ENCODE results near the gene ACSL1.
"Not testable (repeated sequence)": the region's sequence is repeated elsewhere in the genome, so short reads cannot be mapped to it uniquely, and the experiment has no call there.

The ACSL1 gene

DNA sequence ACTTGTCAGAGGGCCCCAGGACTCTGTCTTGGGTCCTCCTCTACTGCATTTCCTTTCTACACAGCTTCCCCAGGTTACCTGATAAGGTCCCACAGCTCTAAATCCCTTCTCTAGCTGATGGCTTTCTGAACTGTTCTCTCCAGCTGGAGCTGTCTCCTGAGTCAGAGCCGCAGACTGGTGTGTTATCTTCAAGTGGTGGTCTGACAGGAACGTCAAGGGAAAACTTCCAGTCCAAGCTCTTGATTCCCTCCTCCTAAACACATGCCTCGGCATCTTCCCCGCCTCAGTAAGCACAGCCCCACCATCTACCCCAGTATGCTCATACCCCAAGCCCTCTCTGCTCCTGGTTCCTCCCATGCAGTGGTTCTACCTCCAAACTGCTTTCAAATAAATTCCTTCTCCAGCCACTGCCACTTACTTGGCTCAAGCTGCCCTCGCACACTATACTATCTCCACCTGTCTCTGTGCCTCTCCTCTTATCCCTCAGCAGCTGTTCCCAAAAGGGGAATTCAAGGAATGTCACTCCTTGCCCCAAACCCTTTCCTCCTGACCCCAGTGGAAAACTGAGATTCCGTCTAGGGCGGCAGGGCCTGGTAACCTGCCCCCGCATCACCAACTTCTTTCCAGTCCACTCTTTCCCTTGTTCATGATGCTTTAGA lies 74.7 kb downstream of the ACSL1 start:
- DNase-seq = no peak

DNA sequence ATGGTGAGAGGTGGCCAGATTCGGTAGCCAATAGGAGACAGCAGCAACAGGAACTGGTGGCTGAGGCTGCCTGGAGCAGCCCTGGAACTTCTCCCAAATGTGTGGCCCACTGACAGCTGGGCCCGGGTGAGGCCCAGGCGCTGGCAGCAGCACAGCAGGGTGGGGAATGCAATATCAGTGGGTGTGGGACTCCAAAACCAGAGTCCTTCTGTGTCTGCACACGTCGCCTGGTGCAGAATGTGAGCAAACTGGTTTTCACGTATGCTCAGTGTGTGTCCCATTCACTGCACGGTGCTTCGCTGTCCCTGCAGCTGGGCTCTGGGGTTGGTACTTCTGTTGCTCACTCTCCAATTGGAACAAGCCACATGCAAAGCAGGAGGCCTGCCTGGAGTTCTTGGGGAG lies 77.5 kb downstream of the ACSL1 start:
- no peak for DNase-seq

DNA sequence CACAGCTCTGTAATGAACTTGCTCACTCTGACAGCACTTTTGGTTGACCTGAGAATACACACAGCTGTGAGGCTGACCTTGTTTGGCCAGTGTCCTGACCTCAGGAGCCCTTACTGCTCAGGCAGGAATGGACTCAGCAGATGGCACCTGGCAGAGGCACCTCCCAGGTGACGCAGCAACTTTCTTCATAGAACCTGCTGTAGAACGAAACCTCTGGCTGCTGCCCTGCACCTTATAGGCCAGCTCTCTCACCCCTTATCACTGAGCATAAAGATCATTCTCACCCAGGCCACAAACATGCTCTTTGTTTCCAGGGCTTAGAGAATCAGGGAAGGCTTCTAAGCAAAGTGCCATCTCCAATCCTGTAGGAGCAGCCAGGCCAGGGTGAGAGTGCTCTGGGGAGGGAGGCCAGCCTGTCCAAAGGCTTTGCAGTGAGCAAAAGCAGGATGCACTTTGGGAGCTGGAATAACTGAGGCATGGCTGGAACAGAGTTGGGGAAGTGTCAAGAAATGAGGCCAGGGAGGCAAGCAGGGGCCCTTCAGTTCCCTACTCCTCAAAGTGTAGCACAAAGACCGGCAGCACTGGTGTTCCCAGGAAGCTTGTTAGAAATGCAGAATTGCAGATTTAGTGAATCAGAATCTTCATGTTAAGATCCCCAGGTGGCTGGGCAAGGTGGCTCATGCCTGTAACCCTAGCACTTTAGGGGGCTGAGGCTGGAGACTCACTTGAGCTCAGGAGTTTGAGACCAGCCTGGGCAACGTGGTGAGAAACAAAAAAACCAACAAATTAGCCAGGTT lies 78.5 kb downstream of the ACSL1 start:
- no peak for DNase-seq

DNA sequence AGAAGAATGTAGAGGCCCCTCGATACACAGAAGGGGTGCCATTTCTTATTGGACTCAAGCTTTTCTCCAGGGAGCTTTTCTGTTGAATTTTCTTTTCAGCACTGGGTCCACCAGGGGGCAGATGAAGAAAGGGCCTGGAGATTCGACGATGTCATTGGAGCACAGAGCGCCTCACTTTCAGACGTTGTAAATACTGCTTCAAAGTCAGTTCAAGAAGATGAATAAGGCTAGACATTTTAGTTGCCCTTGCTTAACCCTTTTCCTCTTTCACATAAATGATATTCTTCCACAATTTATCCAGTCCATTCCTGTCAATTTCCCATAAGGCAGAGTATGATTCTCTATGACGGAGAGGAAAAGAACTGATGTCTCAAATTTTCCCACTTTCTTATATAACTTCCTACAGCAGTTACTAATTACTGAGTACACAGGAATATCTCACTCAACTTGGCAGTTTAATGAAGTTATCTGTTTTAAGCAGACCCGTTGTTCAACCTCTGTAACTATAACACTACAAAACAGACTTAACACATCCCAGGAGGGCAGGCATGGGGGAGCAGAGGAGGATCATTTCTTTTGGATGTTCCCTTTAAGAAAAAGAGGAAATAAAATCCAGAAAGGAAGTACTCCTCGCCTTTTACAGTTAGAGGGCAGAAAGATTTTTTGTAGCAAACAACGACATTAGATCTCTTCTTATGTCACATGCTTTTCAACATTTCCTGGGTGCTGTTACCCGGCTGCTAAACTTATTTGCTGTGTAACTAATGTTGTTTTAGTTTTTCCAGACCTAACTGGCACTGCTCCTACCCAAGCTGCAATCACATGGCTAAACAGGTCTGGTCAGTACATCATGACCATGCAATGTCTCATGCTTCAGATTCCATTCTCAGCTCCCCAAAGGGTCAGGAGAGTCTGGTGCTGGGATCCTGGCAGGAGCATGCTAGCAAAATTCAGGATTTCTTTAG lies 79.7 kb downstream of the ACSL1 start:
- DNase-seq = peak; percentile 31 to 81 (median 55)

DNA sequence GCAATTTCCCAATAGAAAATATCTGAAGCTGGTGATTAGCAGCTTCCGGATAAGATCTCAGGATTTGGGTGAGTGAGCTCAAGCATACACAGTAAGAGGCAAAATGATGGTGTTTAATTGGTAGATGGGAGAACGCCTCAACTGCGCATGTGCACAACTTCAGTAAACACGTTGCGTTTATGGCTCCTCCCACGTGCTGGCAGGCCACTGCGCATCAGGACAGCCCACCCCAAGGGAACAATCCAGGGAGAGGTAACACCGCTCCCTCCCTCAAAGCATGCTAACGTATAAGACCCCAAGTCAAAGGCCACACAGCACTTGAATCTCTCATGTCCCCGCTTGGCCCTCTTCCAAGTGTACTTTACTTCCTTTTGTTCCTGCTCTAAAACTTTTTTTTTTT lies 81.5 kb downstream of the ACSL1 start:
- peak in 1 of 3 experiments; percentile 56 for DNase-seq

DNA sequence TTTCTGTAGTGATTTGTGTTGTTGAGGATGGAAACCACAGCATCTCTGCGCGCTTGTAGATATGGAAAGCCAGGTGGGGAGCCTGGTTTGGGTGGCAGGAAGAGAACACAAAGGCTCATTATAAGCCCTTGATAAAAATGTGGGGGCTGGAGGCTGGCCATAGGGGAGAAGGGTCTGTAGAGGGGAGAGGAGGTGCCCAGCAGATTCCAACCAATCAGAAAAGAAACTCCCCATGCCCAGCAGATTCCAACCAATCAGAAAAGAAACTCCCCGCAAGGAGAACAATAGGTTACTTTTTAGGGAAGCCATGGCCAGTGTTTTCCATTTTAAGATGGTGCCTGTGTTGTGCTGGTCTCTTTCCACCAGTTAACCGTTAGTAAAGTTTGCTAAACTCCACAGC lies 82.1 kb downstream of the ACSL1 start:
- peak in 1 of 3 experiments; percentile 48 for DNase-seq

DNA sequence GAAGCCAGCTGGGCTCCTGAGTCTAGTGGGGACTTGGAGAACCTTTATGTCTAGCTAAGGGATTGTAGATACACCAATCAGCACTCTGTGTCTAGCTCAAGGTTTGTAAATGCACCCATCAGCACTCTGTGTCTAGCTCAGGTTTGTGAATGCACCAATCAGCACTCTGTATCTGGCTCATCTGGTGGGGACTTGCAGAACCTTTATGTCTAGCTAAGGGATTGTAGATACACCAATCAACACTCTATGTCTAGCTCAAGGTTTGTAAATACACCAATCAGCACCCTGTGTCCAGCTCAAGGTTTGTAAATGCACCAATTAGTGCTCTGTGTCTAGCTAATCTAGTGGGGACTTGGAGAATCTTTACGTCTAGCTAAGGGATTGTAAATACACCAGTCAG lies 84.1 kb downstream of the ACSL1 start:
- DNase-seq = not testable (repeated sequence)

DNA sequence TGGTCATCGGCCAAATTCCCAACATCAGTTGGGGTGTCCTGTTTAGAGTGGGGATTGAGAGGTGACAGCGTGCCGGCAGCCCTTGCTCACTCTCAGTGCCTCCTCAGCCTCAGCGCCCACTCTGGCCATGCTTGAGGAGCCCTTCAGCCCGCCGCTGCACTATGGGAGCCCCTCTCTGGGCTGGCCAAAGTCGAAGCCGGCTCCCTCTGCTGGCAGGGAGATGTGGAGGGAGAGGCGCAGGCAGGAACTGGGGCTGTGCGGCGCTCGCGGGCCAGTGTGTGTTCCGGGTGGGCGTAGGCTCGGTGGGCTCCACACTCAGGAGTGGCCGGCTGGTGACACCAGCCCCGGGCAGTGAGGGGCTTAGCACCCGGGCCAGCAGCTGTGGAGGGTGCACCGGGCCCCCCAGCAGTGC lies 84.8 kb downstream of the ACSL1 start:
- DNase-seq = no peak

DNA sequence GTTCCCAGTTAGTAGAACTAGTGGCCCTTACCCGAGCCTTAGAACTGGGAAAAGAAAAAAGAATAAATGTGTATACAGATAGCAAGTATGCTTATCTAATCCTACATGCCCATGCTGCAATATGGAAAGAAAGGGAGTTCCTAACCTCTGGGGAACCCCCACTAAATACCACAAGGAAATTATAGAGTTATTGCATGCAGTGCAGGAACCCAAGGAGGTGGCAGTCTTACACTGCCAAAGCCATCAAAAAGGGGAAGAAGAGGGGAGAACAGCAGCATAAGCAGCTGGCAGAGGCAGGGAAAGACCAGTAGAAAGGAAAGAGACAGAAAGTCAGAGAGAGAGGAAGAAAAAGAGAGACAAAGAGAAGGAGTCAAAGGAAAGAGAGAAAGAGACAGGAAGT lies 86.2 kb downstream of the ACSL1 start:
- not testable (repeated sequence) for DNase-seq

DNA sequence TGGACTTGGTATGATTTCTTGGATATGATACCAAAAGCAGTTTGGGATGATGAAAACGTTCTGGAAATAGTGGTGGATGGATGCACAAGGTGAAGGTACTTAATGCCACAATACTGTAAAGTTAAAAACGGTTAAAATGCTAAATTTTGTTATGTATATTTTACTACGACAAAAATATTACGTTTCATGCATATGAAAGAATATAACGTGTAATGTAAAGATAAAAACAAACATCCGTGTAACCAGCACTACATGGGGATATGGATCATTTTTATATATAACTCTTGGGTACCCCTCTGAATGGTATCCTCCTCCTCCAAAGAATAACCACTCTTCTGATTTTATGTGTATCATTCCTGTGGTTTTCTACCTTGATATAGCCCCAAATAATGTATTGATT lies 91.0 kb downstream of the ACSL1 start:
- DNase-seq = peak in 2 of 3 experiments; percentile 37 to 66

DNA sequence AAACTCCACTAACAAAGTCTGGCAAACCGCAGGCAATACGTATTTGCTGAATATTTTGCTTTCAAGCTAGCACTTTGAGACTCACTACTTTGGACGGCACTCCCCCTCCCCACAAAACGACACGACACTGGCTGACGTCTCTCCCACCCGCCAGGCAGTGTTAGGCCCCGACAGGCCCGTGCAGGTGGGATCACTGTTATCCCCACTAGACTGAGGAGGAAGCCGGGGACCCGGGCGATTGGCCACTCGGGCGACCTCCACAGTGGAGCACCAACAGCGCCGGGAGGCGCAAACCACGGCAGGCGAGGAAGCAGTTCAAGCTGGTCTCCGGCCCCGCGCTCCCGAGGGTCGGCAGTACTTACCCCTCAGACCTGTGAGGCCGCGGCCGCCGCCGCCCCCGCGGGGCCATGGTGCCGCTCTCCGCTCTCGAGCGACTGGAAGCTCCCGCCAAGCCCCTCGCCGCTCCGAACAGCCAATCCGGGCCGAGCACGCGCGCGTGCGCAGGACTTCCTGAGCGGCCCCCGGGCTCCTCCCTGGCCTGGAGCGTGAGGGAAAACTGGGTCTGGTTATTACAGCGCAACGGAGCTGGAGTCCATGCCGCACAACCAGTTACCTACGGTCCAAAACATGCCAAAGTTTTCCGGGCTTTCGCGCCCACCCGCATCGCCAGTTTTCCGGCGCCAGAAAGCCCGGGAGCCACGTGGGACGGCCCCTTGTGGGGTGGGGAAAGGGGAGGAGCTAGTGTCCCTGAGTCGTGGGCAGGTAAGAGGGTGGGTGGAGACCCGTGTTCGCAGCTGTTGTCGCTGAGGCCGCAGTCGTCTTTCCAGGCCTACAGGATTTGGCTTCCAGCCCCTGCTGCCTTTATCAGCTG lies 91.9 kb downstream of the ACSL1 start, which contains the start of gene CENPU:
Gene CENPU, minus strand, starts transcription at position 443 of the 871 bp plus-strand sequence. Its CDS starts 34 bp downstream, at position 409.
- DNase-seq = peak; percentile 96 to 100 (median 99)

DNA sequence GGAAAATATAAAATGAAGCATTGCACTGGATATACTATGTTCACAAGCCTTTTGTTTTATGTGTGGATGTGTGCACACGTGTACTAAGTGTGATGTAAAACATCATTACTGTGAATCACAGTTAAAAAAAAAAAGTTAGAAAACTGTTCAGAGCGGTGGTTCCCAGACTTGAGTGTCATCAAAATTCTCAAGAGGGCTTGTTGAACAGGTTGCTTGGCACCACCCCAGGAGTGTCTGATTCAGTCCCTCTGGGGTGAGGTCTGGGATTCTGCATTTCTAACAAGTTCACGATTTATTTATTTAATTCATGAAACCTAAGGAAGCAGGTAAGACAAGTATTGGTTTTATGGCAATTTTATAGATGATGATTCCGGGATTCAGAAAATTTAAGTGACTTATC lies 93.6 kb downstream of the ACSL1 start:
- DNase-seq = peak; percentile 9 to 70 (median 51)

DNA sequence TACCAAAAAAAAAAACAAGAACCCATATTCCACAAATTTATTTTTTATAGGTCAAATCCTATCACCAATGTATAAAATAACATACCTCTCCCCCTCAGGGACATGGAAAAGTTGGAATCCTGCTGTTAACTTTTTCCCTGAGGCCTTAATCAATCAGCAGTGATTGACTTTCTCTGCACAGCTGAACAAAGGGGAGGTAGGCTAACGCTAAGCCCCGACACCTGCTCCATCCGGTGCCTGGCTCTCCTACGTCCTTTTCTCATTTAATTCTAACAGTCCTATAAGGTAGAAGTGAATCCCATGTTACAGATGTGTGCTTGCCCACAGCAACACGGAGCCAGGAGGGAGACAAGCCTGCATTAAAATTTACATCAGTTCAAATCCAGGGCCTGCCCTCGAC lies 94.7 kb downstream of the ACSL1 start:
- peak in 2 of 3 experiments; percentile 24 to 50 for DNase-seq

DNA sequence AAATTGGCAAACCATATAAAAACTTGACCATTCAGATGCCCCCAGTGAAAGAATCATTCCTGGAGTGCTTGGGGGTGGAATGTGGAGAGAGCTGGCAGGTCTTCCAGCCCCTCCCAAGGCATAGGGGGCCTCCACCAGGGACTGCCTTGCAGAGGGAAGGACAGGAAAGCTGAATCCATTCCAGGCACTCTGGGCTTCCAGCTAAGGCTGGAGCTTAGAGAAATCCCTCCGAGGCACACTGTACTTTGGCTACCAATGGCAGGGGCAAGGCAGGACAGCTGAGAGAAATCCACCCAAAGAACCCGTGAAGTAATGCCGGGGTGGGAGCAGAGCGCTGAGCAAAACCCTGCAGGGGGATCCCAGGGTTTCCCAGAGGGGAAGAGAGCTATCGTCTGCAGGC lies 95.8 kb downstream of the ACSL1 start:
- DNase-seq = no peak

DNA sequence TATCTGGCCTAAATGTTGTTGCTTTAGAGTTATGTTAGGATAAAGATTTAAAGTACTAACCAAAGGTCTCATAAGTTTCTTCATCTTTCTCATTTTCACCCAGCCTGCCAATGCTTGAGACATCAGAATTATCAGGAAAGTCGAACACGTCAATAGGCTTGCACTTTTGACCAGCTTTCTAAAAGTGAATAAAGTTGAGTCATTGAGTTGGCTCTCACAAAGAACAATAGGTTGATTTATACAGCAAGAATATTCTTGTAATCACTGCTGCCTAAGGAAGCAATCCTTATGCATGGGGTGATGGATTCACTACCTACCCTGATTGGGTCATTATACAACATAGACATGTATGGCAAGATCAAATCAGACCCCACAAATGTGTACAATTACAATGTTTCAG lies 96.9 kb downstream of the ACSL1 start:
- no peak for DNase-seq

DNA sequence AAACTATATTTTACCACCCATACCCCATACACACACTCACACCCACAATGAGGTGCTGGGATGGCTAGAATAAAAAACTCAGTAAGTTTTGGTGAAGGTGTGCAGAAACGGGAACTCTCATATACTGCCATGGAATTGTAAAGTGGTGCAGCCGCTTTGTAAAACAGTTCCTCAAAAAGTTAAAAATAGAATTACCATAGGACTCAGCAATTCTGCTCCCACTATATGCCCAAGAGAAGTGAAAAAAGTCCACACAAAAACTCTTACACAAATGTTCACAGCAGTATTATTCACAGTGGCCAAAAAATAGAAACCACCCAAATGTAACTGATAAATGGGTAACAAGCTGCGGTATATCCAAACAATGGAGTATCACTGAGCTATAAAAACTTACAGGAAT lies 98.3 kb downstream of the ACSL1 start:
- no peak for DNase-seq

DNA sequence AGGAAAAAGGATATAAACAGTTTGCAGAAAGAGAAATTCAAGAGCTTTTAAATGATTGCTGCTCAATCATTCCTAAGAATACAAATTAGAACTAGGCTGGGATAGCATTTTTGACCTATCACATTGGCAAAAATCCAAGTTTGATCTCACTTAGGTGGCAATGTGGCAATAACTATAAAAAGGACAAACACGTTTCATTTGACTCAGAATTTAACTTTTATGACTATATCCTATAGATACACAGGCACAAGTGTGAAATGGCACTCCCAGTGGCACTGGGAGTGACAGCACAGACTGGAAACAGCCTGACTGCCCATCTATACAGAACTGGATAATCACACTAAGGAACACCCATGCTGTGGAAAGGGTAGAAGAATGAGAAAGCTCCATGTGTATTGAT lies 103.0 kb downstream of the ACSL1 start:
- no peak for DNase-seq

DNA sequence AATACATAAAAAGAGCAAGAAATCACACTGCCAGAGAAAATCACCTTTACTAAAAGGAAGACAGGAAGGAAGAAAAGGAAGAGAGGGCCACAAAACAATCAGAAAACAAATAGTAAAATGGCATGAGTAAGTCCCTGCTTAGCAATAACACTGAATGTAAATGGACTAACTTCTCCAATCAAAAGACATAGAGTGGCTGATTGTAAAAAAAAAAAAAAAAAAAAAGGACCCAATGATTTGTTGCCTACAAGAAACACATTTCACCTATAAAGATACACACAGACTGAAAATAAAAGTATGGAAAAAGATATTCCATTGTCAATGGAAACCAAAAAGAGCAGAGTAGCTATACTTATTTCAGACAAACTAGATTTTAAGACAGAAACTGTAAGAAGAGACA lies 104.5 kb downstream of the ACSL1 start:
- no peak for DNase-seq

DNA sequence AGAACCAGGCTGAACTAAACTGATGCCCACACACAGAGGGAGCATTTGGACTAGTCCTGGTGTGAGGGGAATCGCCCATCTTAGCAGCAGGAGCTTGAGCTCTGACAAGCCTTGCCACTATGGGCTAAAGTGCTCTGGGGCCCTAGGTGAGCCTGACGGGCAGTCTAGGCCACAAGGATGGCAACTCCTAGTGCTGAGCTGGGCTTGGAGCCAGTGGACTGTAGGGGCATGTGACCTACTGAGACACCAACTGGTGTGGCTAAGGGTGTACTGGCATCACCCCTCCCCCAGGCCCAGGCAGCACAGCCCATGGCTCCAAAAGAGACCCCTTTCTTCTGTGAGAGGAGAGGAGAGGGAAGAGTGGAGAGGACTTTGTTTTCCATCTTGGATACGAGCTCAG lies 106.4 kb downstream of the ACSL1 start:
- DNase-seq = no peak

DNA sequence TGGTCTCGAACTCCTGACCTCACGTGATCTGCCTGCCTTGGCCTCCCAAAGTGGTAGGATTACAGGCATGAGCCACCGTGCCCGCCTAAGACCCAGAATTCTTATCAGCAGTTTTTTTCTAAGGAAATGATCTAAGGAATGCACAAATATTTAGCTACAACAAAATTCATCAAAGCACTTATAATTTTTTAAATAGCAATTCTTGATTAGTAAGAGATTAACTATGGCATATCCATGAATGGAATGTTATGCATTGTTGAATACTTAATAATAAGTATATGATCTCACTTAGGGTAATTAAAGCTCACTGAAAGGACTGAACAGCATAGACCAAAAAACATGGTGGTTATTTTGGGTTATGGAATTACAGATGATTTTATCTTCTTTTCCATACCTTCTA lies 110.2 kb downstream of the ACSL1 start:
- DNase-seq = no peak

DNA sequence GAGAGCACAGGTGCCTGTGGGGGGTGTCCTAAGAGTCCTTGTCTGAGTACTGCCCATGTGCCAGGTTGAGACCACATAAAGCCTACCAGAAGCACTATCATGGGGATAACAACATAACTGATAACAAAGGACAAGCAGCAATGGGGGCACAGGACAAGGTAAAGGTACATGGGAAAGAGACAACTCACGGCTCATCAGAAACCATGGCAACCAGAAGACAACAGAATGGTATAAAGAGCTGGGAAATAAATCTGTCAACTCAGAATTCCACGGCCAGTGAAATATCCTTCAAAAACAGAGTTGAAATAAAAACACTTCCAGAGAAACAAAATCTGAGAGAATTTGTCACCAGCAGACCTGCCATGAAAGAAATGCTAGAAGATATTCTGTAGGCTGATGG lies 111.9 kb downstream of the ACSL1 start:
- DNase-seq = no peak

DNA sequence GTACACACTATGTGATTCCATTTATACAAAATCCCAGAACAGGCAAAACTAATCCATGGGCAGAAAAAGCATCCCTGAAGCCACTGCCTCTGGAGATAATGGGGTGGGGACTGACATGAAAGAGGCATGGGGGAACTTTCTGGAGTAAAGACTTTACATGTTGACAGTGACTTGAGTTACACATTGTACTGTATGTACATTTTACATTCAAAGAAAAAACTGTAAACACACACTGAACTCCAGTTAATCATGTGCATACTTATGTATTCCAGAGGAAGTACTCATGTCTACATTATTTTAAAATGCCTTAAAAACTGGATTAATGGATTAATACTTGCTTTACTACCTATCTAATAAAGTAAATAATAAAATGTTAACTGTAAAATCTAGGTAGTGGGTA lies 113.4 kb downstream of the ACSL1 start:
- DNase-seq = no peak
